GM10266 (cell line): Measurements from ENCODE around the gene RGL1.

Source experiments
- DNase-seq: peaks from one replicate; pipeline ENCODE4 v3.0.0; 2012; ENCODE audit errors: extremely low spot score
- TF ChIP-seq, protein P1 (sequence below): IDR thresholded peaks from 2 replicates; pipeline ENCODE4 v1.5.1; 2012; ENCODE audit warnings: mild to moderate bottlenecking, low read depth; ENCODE audit not compliant: control insufficient read depth, insufficient read depth; ENCODE audit errors: missing control alignments

RGL1 gene

DNA sequence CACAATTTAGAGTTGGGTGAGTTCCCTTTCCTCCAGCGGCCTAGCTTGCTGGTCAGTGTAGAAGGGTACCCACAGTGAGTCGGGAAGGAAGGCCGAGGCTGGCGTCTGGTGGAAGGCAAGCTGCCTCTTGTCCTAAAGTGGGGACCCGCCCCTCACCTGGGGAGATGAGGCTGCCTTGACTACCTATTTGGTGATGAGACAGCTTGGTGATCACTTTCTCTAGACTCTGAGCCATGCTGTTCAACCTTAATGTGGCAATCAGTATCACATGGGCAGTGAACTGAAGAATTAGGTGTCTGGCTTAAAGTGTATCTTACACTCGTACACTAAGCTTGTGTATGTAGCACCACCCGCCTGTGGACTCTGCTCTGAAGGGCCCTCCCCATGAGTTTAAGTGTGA lies 131.9 kb downstream of the RGL1 start:
- TF ChIP-seq, protein P1, sequence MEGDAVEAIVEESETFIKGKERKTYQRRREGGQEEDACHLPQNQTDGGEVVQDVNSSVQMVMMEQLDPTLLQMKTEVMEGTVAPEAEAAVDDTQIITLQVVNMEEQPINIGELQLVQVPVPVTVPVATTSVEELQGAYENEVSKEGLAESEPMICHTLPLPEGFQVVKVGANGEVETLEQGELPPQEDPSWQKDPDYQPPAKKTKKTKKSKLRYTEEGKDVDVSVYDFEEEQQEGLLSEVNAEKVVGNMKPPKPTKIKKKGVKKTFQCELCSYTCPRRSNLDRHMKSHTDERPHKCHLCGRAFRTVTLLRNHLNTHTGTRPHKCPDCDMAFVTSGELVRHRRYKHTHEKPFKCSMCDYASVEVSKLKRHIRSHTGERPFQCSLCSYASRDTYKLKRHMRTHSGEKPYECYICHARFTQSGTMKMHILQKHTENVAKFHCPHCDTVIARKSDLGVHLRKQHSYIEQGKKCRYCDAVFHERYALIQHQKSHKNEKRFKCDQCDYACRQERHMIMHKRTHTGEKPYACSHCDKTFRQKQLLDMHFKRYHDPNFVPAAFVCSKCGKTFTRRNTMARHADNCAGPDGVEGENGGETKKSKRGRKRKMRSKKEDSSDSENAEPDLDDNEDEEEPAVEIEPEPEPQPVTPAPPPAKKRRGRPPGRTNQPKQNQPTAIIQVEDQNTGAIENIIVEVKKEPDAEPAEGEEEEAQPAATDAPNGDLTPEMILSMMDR = no peak
- DNase-seq = no peak

DNA sequence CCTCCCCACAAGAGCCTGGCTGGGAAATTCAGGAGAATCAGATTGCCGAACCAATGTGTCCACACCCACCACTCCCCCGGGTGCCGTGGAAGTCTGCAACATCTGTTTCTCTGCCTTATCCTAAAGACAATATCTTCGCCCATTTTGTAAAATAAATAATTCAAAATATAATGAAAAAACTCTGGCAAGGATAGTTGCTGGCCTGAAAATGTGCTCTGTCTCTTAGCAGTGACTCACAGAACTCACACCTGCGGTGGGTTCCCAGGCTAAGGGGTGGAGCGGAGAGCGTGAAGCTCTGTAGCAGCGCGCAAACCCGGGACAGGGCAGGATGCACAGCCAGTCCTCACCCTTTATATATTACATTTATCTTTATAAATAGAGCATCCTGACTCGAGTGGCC lies 132.7 kb downstream of the RGL1 start:
- DNase-seq = no peak
- TF ChIP-seq, protein P1 = no peak

GRCh38 chr1:183941001-183941400 lies 136.1 kb downstream of the RGL1 start:
- TF ChIP-seq, protein P1 = no peak
- no peak for DNase-seq

DNA sequence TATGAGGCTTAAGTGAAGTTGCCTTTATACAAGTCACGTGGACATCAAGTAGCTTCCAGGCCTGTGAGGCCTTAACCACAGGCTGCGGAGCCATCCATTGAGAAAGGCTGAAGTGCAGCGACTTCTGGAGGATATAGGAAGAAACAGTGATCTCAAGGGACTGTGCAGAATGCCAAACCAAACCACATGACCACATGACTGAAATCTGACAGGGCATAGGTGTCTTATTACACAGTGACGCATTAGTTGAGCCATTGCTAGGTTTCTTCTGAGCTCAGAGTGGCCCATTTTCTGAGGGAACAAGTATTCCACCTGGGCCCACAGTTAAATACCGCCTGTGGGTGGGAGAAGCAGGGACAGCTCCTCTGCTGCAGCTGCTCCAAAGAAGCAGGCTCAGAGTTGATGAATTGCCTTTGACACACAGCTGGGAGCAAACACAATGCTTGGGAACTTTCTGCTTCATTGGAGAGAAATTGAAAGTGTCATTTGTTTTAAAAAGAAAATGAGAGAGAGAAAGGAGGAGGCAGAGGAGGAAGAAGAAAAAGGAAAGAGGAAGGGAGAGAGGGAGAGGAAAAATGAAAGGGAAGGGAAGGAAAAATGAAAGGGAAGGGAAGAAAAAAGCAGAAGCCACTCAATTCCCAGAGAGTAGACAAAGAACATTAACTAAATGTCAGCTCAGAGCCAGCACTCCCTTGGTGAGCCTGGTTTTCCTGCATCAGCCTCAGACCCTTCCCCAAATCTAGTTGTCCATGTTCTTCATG lies 138.2 kb downstream of the RGL1 start:
- TF ChIP-seq, protein P1 = no peak
- DNase-seq = peak; percentile 50

GRCh38 chr1:183945428-183946319 lies 140.8 kb downstream of the RGL1 start:
- TF ChIP-seq, protein P1 = no peak
- DNase-seq = no peak

- DNase-seq = no peak
- TF ChIP-seq, protein P1 = no peak
These were observed 141.3 kb downstream of the RGL1 start for GRCh38 chr1:183946320-183946613.

GRCh38 chr1:183947988-183948387 lies 143.1 kb downstream of the RGL1 start:
- TF ChIP-seq, protein P1 = no peak
- no peak for DNase-seq
